ENCODE data around the gene DNAJC8.

The DNAJC8 gene

DNA sequence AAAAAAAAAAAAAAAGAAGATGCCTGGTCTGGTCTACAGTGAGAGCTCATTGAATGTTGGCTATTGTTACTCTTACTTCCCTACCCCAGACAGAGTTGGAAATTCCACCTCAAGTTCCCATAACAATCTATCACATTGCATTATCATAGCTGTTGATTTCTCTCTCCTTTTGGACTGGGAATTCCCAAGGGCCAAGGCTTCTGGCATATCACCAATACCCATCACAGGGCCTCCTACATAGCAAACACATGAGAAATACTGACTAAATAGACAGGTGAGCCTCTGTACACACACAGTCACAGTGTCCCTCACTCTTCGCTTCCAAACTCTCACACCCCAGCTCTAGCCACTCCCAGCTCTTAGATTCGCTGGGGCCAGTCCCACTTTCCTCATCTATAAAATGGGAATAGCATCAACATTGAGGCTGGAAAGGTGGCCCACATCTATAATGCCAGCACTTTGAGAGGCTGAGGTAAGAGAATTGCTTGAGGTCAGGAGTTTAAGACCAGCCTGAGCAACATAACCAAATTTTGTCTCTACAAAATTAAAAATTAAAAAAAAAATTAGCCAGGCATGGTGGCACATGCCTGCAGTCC lies 62.7 kb downstream of the DNAJC8 start:
- no peak for DNase-seq (ENCODE audit: low read depth)

DNA sequence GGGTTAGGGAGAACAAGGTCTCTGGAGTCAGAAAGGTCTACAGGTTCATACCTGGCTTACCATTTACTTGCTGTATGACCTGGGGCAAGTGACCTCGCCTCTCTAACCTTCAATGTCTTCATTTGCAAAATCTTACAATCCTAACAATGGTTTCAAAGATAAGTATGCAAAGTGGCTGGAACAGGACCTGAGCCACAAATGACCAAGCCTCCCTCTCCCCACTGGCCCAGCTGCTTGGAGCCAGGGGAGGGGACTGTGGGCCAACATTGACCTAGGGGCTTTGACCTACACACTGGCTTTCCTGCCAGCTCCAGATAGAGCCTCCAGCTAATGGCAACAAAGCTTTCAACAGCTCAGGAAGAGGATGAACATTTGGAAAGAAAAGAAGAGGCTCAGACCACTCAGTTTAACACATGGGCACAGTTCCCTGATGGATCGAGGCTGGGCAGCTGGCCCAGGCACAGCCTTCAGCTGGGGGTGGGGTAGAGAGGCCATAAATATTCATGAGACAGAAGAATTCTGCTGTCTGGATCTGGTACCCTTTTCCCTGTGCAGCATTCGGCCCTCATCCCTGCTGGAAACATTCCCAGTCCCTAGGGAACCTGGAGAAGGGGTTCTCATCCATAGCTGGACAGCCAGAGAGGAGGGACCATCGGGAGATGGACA lies 69.2 kb downstream of the DNAJC8 start:
- peak; percentile 35 for DNase-seq (ENCODE audit: low read depth)

DNA sequence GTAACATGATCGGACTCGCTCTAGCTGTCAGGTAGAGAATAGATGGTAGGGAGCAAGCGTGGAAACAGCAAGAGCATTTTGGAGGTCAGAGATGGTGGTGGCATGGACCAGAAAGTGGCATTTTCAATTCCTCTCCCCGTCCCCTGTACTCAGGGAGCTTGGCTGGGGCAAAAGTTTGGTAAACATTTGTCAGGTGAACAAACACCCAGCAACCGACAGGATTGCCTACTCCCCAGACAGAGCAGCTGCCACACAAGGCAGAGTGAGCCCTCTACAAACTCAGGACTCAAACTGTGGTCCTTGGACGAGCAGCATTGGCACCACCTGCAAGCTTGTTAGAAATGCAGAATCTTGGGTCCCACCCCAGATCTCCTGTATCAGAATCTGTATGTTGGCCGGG lies 70.7 kb downstream of the DNAJC8 start:
- no peak for DNase-seq (ENCODE audit: low read depth)

DNA sequence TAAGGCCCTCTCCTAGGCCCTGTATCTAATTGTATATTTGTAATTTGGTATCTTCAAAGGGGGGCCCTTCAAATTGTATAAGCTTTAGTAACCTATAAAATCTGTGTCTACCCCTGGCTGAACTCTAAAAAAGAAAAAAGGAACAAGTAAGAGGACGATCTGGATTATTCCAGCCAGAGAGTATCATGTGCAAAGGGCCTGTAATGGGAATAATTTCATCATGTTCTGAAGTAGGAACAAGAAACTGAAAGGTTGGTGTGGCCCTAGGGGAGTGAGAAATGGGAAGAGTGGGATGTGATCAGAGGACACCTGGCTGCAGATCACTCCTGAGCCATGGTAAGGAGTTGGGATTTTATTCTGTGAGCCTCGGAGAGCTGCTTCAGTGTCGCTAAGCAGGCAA lies 71.1 kb downstream of the DNAJC8 start:
- DNase-seq (ENCODE audit: low read depth), result no peak

DNA sequence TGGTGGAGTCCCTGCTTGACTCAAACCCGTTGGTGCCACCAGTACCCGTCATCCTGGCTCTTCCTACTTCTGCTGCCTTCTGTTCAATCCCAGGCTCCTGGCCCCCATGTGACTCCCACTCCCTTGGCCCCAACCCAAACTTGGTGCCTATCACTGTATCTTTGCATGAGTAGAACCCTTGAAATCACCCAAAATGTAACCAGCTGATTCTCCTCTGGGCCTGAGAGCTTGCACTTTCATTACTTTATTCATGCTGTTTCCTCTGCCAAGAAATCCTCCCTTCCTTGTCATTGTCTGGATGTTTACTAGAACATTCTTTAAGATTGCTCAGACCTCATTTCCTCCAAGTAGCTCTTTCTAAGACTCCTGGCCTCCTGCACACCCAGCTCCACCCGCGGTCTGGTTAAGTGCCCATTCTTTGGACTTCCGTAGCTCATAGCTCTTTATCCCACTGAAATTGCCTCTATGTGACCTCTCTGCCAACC lies 72.0 kb downstream of the DNAJC8 start:
- peak; percentile 82 for DNase-seq (ENCODE audit: low read depth)

DNA sequence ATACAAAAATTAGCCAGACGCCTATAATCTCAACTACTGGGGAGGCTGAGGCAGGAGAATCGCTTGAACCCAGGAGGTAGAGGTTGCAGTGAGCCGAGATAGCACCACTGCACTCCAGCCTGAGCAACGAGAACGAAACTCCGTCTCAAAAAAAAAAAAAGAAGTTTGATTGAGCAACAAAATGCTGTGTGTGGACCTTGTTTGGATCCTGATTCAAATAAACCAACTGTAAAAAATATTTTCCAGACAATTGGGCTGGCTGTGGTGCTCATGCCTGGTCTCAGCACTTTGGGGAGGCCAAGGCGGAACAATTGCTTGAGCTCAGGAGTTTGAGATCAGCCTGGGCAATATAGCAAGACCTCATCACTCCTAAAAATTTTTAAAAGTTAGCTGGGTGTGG lies 73.1 kb downstream of the DNAJC8 start:
- no peak for DNase-seq (ENCODE audit: low read depth)

DNA sequence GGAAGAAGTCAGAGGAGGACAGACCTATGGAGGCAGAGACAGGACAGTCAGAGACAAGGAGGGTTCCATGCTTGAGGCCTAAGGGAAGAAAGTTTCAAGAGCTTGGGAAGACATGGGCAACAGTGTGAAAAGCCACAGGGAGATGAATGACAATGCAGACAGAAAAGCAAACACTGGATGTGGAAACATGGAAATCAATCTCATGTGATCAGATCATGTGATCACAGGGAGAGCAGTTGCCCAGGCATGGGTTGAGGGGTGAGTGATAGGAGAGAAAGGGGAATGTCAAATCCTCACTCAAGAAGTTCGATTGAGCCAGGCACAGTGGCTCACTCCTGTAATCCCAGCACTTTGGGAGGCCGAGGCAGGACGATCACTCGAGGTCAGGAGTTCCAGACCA lies 73.6 kb downstream of the DNAJC8 start:
- no peak for DNase-seq (ENCODE audit: low read depth)

DNA sequence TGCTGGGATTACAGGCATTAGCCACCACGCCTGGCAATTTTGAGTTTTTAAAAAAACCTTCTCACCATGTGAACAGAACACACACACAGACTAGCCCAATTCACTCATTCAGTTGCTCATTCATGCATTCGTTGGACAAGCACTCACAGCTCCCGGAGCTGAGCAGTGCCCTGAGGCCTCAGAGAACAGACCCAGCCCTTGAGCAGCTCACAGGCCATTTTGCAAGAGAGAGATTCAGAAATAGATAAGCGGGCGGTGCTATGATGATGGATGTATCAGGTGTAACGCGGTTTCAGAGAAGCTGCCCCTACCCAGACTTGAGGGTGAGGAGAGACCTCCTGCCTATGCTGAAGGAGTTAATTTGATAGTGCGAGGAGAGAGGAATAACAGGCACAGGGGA lies 74.9 kb downstream of the DNAJC8 start:
- no peak for DNase-seq (ENCODE audit: low read depth)

DNA sequence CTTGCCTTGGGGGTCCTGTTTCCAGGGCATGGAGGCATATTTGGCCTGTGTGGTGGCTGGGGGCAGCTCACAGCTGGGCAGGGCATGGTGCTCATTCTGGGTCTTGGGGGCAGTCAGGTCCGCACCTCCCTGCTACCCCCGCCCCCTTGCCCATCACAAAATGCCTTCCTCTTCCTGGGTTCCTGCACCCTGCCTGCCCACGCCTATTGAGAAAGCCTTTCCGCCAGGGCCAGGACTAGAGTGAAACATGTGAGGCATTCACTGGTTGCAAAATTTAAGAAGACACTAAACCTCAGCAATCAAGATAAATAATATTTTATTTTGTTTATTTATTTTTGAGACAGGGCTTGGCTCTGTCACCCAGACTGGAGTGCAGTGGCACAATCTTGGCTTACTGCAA lies 76.0 kb downstream of the DNAJC8 start:
- DNase-seq (ENCODE audit: low read depth), result peak; percentile 59

DNA sequence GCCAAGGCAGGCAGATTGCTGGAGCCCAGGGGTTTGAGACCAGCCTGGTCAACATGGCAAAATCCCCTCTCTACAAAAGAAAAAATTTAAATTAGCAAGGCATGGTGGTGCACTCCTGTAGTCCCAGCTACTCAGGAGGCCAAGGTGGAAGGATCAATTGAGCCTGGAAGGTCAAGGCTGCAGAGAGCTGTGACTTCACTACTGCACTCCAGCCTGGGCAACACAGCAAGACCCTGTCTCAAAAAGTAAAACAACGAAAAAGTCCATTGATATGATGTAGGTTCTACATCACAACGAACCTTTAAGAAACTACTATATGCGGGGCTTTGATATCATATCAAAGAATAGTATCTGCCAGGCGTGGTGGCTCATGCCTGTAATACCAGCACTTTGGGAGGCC lies 77.2 kb downstream of the DNAJC8 start:
- no peak for DNase-seq (ENCODE audit: low read depth)

DNA sequence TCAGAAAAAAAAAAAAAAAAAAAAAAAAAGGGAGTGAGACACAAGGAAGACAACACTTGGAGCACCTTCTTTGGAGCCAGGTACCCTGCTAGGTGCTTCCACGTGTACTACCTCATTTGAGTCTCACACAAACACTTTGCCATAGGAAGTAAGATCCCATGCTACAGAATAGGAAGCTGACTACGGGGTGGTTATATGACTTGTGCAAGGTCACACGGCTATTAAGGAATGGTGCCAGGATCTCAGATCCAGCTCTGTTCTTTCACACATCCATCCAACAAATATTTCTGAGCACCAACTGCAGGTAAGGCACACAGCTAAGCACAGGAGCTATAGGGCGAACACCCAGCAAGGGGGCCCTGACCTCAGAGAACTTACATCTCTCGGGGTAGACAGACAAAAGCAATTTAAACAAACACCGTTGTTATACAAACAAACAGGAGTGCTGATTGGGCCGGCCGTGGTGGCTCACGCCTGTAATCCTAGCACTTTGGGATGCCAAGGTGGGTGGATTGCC lies 78.7 kb downstream of the DNAJC8 start:
- DNase-seq (ENCODE audit: low read depth), result no peak

All from fibroblast of gingiva (primary cell).